Effector memory CD8-positive, alpha-beta T cell (primary cell): ENCODE results near the gene ANAPC5.

Experiments
- ATAC-seq: fragments of 150-1000 bp; cut with Tn5 transposase; replicated peaks from 2 replicates; pipeline ENCODE4 v1.10.0; 2021; ENCODE audit warnings: mild to moderate bottlenecking, moderate library complexity
- DNase-seq, 3 experiments: peaks; one replicate each; pipeline ENCODE4 v3.0.0; 2021
- H3K27ac Mint-ChIP-seq, 2 donors: one replicate each; pipeline ENCODE4 v1.8.0; 2022; ENCODE audit warnings: mild to moderate bottlenecking in 2 of 2, mixed read lengths in 2 of 2, moderate library complexity in 2 of 2
- H3K27me3 Mint-ChIP-seq, 2 donors: one replicate each; pipeline ENCODE4 v1.8.0; 2022; ENCODE audit warnings: mixed read lengths in 2 of 2
- H3K36me3 Mint-ChIP-seq: one replicate; pipeline ENCODE4 v1.8.0; 2022; ENCODE audit warnings: mild to moderate bottlenecking, moderate library complexity, mixed read lengths; ENCODE audit not compliant: insufficient read depth
- H3K4me1 Mint-ChIP-seq, 2 donors: one replicate each; pipeline ENCODE4 v1.8.0; 2022; ENCODE audit warnings: low read depth in 2 of 2, mixed read lengths in 2 of 2
- H3K4me3 Mint-ChIP-seq, 2 donors: one replicate each; pipeline ENCODE4 v1.8.0; 2022; ENCODE audit warnings: mild to moderate bottlenecking in 2 of 2, mixed read lengths in 2 of 2, moderate library complexity in 2 of 2
- H3K9me3 Mint-ChIP-seq, 2 donors: one replicate each; pipeline ENCODE4 v1.8.0; 2022; ENCODE audit warnings: mixed read lengths in 2 of 2

ANAPC5 gene

DNA sequence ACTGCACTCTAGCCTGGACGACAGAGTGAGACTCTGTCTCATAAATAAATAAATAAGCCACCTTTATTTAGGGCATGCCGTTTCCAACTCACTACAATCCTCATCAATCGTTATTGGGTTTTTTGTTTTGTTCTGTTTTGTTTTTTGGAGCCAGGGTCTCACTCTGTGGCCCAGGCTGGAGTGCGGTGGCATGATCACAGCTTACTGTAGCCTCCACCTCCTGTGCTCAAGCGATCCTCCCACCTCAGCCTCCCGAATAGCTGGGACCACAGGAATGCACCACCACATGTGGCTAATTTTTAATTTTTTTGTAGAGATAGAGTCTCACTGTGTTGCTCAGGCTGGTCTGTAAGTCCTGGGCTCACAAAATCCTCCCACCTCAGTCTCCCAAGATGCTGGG lies 3.6 kb upstream of the ANAPC5 start:
- H3K4me3 Mint-ChIP-seq, result no peak overlapping the region
- no peak for DNase-seq
- H3K27ac Mint-ChIP-seq, result no peak overlapping the region
- no peaks in the 10 kb centered on the region for H3K27me3 Mint-ChIP-seq
- no peaks in the 10 kb centered on the region for H3K9me3 Mint-ChIP-seq
- ATAC-seq, result no peak
- H3K4me1 Mint-ChIP-seq, result peaks cover 10 to 11% of the 10 kb centered on the region in 2 donors
- H3K36me3 Mint-ChIP-seq, result peaks cover 16% of the 10 kb centered on the region

GRCh38 chr12:121352682-121353018 lies 439 bp upstream of the ANAPC5 start:
- H3K27ac Mint-ChIP-seq, result peak overlapping the region; percentile 92 to 94

DNA sequence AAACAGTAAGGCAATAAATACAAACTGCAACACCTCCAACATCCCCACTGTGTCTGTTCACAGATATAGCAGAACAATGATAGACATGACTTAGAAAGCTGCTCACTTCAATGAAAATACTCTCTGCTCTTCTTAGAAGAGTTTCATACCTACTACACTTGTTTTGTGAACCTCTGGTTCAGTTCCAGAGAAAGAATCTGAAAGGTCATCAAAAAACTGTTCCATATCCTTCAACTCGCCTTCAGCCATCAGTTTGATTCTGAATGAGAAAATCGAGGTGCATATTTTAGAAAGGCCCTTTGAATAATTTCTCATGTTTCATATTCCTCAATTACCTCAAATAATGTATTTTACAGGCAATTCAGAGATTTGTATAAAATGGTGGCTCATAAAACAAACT lies 5.5 kb downstream of the ANAPC5 start:
- Mint-ChIP-seq H3K36me3 (peaks cover 50% of the 10 kb centered on the region), H3K9me3 (no peaks in the 10 kb centered on the region), H3K4me3 (no peak overlapping the region), H3K27me3 (no peaks in the 10 kb centered on the region), H3K4me1 (peaks cover 22 to 37% of the 10 kb centered on the region in 2 donors), H3K27ac (no peak overlapping the region)
- DNase-seq, result no peak
- ATAC-seq, result no peak

More at GRCh38 chr12:121352682-121353018, 439 bp upstream of the ANAPC5 start:
- ATAC-seq (no peak), DNase-seq (no peak)
- H3K4me3 Mint-ChIP-seq, result peak overlapping the region; percentile 86 to 87
- no peaks in the 10 kb centered on the region for H3K27me3 Mint-ChIP-seq
- H3K9me3 Mint-ChIP-seq, result no peaks in the 10 kb centered on the region
- peaks cover 19% of the 10 kb centered on the region for H3K36me3 Mint-ChIP-seq
- H3K4me1 Mint-ChIP-seq, result peaks cover 21% of the 10 kb centered on the region in 2 donors

DNA sequence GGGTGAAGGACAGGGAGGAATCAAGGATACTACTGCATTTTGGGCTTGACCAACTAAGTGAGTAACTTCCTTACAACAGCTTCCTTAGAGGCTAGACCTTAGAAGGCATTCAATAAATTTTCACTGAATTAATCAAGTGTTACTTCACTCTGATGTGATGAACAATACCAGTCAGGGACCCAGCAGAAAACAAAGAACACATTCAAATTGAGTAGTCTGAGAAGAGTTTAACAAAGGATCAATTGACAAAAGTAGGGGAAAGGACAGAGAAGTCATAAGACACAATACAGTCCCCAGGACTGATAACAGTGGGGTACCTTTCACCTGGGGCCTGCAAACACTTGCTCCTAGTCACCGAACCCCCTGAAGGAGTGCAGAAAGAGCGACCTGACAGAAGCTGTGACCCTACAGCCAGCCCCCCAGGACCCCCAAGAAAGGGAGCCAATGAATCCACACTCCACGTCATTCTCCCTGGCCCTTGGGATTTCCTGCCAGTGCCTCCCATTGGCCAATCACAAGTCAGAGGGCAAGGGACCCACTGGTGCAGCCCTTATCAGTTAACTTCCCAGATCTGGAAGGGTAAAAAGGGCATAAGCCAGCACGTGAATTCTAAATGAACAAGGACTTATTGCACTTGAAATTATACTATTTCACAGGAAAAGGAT lies 6.9 kb downstream of the ANAPC5 start:
- peak overlapping the region; percentile 0 to 15 for H3K27ac Mint-ChIP-seq
- peaks cover 12 to 30% of the 10 kb centered on the region in 2 donors for H3K4me1 Mint-ChIP-seq
- H3K27me3 Mint-ChIP-seq, result no peaks in the 10 kb centered on the region
- H3K9me3 Mint-ChIP-seq, result no peaks in the 10 kb centered on the region
- DNase-seq, result no peak
- H3K36me3 Mint-ChIP-seq, result peaks cover 56% of the 10 kb centered on the region
- H3K4me3 Mint-ChIP-seq, result no peak overlapping the region
- ATAC-seq, result no peak

GRCh38 chr12:121344506-121344905 lies 7.7 kb downstream of the ANAPC5 start:
- no peaks in the 10 kb centered on the region for H3K9me3 Mint-ChIP-seq
- H3K4me3 Mint-ChIP-seq, result no peak overlapping the region
- no peaks in the 10 kb centered on the region for H3K27me3 Mint-ChIP-seq
- peaks cover 9 to 30% of the 10 kb centered on the region in 2 donors for H3K4me1 Mint-ChIP-seq
- DNase-seq (no peak), ATAC-seq (no peak)
- H3K36me3 Mint-ChIP-seq, result peaks cover 63% of the 10 kb centered on the region
- H3K27ac Mint-ChIP-seq, result peak overlapping the region in 1 of 2 donors; percentile 15

DNA sequence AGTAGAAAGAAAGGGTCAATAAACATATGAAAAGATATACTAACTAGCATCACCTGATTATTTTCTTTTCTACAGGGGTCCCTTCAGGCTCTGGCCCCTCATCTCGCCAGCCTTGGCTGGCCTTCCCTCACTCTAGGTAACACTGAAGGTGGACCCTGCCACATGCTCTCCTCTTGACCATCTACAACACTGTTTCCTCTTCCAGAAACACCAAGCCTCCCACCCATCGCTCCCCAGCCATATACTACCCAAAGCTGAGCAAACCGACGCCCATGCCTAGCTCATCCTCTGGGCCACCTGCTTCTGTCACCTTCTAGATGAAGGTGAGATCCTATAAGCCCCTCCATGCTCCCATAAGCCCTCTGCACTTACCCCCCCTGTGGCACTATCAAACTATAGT lies 14.8 kb downstream of the ANAPC5 start:
- peak overlapping the region in 1 of 2 donors; percentile 83 for H3K27ac Mint-ChIP-seq
- no peaks in the 10 kb centered on the region for H3K27me3 Mint-ChIP-seq
- H3K36me3 Mint-ChIP-seq, result peaks cover 82% of the 10 kb centered on the region
- H3K4me1 Mint-ChIP-seq, result no peaks in the 10 kb centered on the region
- ATAC-seq (no peak), DNase-seq (no peak)
- no peaks in the 10 kb centered on the region for H3K9me3 Mint-ChIP-seq
- H3K4me3 Mint-ChIP-seq, result no peak overlapping the region

DNA sequence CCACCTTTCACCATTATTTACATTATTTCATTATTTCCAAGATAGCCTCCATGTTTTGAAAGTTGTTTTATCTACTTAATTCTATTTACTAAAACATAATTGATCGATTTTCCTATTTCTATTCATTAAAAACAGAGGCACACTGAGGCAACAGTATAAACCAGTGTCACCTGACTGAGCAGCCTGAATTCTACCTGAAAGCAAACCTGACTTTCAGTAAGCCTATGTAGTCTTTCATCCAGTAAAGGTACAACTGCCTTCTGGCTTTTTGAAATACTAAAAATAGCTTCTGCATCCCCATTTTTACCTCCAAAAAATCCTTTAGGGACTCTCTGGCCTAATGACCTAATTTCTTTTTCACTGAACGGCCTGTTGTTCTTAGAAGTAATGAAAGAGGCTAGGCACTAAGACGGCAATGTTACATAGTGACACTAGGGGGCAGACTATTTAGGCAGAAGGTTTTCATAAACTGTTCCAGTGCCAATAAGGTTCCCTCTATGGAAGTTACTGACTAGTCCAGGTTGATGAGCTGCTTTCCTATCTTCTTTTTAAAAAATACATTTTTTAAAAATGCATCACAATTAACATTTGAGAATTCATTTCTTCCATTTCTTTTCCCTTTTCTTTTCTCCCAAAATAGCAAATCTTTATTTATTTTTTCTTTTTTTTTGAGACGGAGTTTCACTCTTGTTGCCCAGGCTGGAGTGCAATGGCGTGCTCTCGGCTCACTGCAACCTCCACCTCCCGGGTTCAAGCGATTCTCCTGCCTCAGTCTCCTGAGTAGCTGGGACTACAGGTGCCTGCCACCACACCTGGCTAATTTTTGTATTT lies 17.5 kb downstream of the ANAPC5 start:
- peak; percentile 86 for ATAC-seq
- Mint-ChIP-seq H3K9me3 (no peaks in the 10 kb centered on the region), H3K4me3 (no peak overlapping the region), H3K27ac (peak overlapping the region; percentile 13 to 71), H3K4me1 (no peaks in the 10 kb centered on the region), H3K27me3 (no peaks in the 10 kb centered on the region), H3K36me3 (peaks cover 83% of the 10 kb centered on the region)
- peak; percentile 15 to 33 (median 29) for DNase-seq

GRCh38 chr12:121333747-121334146 lies 18.5 kb downstream of the ANAPC5 start:
- no peaks in the 10 kb centered on the region for H3K4me1 Mint-ChIP-seq
- H3K27me3 Mint-ChIP-seq, result no peaks in the 10 kb centered on the region
- no peak overlapping the region for H3K27ac Mint-ChIP-seq
- no peak for ATAC-seq
- H3K4me3 Mint-ChIP-seq, result no peak overlapping the region
- no peak for DNase-seq
- no peaks in the 10 kb centered on the region for H3K9me3 Mint-ChIP-seq
- H3K36me3 Mint-ChIP-seq, result peaks cover 82% of the 10 kb centered on the region

DNA sequence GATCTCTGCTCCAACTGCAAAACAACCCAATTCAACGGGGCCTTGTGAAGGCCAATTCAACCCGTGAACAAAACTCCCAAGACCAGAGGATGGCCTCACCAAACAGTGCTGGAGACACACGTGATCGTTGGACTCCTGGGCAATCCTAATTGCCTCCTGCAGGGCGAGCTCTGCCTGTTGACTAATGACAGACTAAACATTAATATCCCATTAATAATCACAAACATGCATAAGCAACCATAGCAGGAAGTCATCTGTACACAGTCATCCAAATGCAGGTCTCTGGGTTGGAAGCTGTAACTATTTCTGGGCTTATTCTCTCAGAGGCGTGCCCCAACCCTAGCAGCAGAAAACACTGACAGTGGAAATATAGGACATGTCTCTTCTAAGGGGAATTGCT lies 21.0 kb downstream of the ANAPC5 start:
- H3K36me3 Mint-ChIP-seq, result peaks cover 94% of the 10 kb centered on the region
- ATAC-seq (no peak), DNase-seq (no peak)
- no peak overlapping the region for H3K4me3 Mint-ChIP-seq
- no peaks in the 10 kb centered on the region for H3K27me3 Mint-ChIP-seq
- H3K4me1 Mint-ChIP-seq, result no peaks in the 10 kb centered on the region
- H3K27ac Mint-ChIP-seq, result peak overlapping the region in 1 of 2 donors; percentile 53
- no peaks in the 10 kb centered on the region for H3K9me3 Mint-ChIP-seq

- no peak overlapping the region for H3K4me3 Mint-ChIP-seq
- no peak for DNase-seq
- H3K4me1 Mint-ChIP-seq, result no peaks in the 10 kb centered on the region
- H3K27ac Mint-ChIP-seq, result no peak overlapping the region
- no peaks in the 10 kb centered on the region for H3K9me3 Mint-ChIP-seq
- no peak for ATAC-seq
- no peaks in the 10 kb centered on the region for H3K27me3 Mint-ChIP-seq
- H3K36me3 Mint-ChIP-seq, result peaks cover 94% of the 10 kb centered on the region
Observed at GRCh38 chr12:121330692-121331091, 21.5 kb downstream of the ANAPC5 start.

GRCh38 chr12:121330195-121330594 lies 22.0 kb downstream of the ANAPC5 start:
- H3K27me3 Mint-ChIP-seq, result no peaks in the 10 kb centered on the region
- no peaks in the 10 kb centered on the region for H3K4me1 Mint-ChIP-seq
- H3K36me3 Mint-ChIP-seq, result peaks cover 89% of the 10 kb centered on the region
- ATAC-seq, result no peak
- peak overlapping the region in 1 of 2 donors; percentile 46 for H3K27ac Mint-ChIP-seq
- no peak overlapping the region for H3K4me3 Mint-ChIP-seq
- H3K9me3 Mint-ChIP-seq, result no peaks in the 10 kb centered on the region
- no peak for DNase-seq

GRCh38 chr12:121328620-121329019 lies 23.6 kb downstream of the ANAPC5 start:
- H3K36me3 Mint-ChIP-seq, result peaks cover 89% of the 10 kb centered on the region
- peaks cover 1 to 6% of the 10 kb centered on the region in 2 donors for H3K4me1 Mint-ChIP-seq
- H3K4me3 Mint-ChIP-seq, result no peak overlapping the region
- H3K27me3 Mint-ChIP-seq, result no peaks in the 10 kb centered on the region
- no peaks in the 10 kb centered on the region for H3K9me3 Mint-ChIP-seq
- ATAC-seq, result no peak
- DNase-seq, result no peak
- peak overlapping the region in 1 of 2 donors; percentile 55 for H3K27ac Mint-ChIP-seq

- ATAC-seq (no peak), DNase-seq (no peak)
- Mint-ChIP-seq H3K4me3 (no peak overlapping the region), H3K36me3 (peaks cover 88% of the 10 kb centered on the region), H3K9me3 (no peaks in the 10 kb centered on the region), H3K27me3 (no peaks in the 10 kb centered on the region), H3K4me1 (peaks cover 1 to 6% of the 10 kb centered on the region in 2 donors), H3K27ac (no peak overlapping the region)
Observed at GRCh38 chr12:121326996-121327674, 25.1 kb downstream of the ANAPC5 start.
